ENCODE data around the gene ZNF618. TPM values are rescaled to one million over a fixed set of nuclear protein-coding genes. Genes with fewer than 3 reads are reported as not detected.

Gene ZNF618
- polyA plus RNA-seq, 1 of the 3 experiments (the other 2 are of a cell fraction): 6.2 TPM

- Histone ChIP-seq H3F3A (replicated peaks; ENCODE audit: insufficient read depth) (no peaks in the 10 kb centered on the region), H3K27me3 (ENCODE audit: insufficient read depth) (no peaks in the 10 kb centered on the region), H3K4me1 (ENCODE audit: control insufficient read depth in 1 of 2, insufficient read depth in 2 of 2, low read depth in 1 of 2, low read length in 1 of 2) (peaks cover 16 to 70% of the 10 kb centered on the region in 2 experiments; a peak in 3 of 4 replicates), H3K79me2 (ENCODE audit: insufficient read depth) (no peaks in the 10 kb centered on the region; the same call in 1 of the 2 replicates), H3K9me2 (no peaks in the 10 kb centered on the region), H3K4me2 (no peak overlapping the region), H3K27ac (ENCODE audit: low read depth in 2 of 2, low read length in 1 of 2) (no peak overlapping the region), H3K9ac (no peak overlapping the region), H3K36me3 (replicated peaks in 1 of 2; ENCODE audit: control insufficient read depth in 1 of 2, insufficient read depth in 2 of 2, low read length in 1 of 2) (peaks cover 0 to 2% of the 10 kb centered on the region in 2 experiments), H3K9me3 (no peaks in the 10 kb centered on the region), H3K4me3 (ENCODE audit: low read depth in 2 of 2, low read length in 1 of 2) (no peak overlapping the region), H4K20me1 (ENCODE audit: insufficient read depth) (peaks cover 34% of the 10 kb centered on the region), H2AFZ (ENCODE audit: low read depth) (no peak overlapping the region)
- 75% methylated on average over 4 of the region's 4 CpGs for WGBS (ENCODE audit: low lambda C conversion rate)
- no peak for DNase-seq
- ChIA-PET POLR2A (interaction anchor here (0.6 kb wide), 1 partner anchor 127 kb away, joined by 4 read pairs; no protein-coding TSS in a partner anchor), CTCF (interaction anchor here (0.5 to 1.5 kb wide), 5 partner anchors 14 to 440 kb away, joined by 3 to 6 read pairs (median 4); no protein-coding TSS in a partner anchor)
- TF ChIP-seq CHD2 (IDR thresholded peaks at IDR 0.05; ENCODE audit: low read length, partially characterized antibody) (no peak), MXI1 (IDR thresholded peaks at IDR 0.05; ENCODE audit: low read depth, low read length) (no peak), GATA2 (CRISPR knock-in tag; IDR thresholded peaks at IDR 0.05) (no peak), JUND (IDR thresholded peaks at IDR 0.05) (no peak), RXRA (IDR thresholded peaks at IDR 0.05; ENCODE audit: borderline replicate concordance, low read depth) (no peak), NFIC (IDR thresholded peaks at IDR 0.05; ENCODE audit: borderline replicate concordance) (no peak), SMC3 (IDR thresholded peaks at IDR 0.05; ENCODE audit: low read depth, low read length) (no peak), GABPA (IDR thresholded peaks at IDR 0.05; ENCODE audit: low read depth) (no peak), EP300 (IDR thresholded peaks at IDR 0.05; ENCODE audit: borderline replicate concordance in 1 of 2, low read depth in 1 of 2, low read length in 1 of 2) (no peak), RAD21 (IDR thresholded peaks at IDR 0.05; ENCODE audit: low read length) (no peak), FOXJ3 (CRISPR knock-in tag; IDR thresholded peaks at IDR 0.05) (no peak), TCF12 (IDR thresholded peaks at IDR 0.05) (no peak), YY1 (IDR thresholded peaks at IDR 0.05; ENCODE audit: low read depth) (no peak), TEAD4 (IDR thresholded peaks at IDR 0.05; ENCODE audit: borderline replicate concordance, insufficient read depth) (no peak)
- TF ChIP-seq, protein P1, sequence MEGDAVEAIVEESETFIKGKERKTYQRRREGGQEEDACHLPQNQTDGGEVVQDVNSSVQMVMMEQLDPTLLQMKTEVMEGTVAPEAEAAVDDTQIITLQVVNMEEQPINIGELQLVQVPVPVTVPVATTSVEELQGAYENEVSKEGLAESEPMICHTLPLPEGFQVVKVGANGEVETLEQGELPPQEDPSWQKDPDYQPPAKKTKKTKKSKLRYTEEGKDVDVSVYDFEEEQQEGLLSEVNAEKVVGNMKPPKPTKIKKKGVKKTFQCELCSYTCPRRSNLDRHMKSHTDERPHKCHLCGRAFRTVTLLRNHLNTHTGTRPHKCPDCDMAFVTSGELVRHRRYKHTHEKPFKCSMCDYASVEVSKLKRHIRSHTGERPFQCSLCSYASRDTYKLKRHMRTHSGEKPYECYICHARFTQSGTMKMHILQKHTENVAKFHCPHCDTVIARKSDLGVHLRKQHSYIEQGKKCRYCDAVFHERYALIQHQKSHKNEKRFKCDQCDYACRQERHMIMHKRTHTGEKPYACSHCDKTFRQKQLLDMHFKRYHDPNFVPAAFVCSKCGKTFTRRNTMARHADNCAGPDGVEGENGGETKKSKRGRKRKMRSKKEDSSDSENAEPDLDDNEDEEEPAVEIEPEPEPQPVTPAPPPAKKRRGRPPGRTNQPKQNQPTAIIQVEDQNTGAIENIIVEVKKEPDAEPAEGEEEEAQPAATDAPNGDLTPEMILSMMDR (IDR thresholded peaks at IDR 0.05): no peak
- TF ChIP-seq, protein P2, sequence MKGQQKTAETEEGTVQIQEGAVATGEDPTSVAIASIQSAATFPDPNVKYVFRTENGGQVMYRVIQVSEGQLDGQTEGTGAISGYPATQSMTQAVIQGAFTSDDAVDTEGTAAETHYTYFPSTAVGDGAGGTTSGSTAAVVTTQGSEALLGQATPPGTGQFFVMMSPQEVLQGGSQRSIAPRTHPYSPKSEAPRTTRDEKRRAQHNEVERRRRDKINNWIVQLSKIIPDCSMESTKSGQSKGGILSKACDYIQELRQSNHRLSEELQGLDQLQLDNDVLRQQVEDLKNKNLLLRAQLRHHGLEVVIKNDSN (IDR thresholded peaks at IDR 0.05; ENCODE audit: borderline replicate concordance, low read depth): no peak
Measured at GRCh38 chr9:113995401-113995800, 119.3 kb downstream of the ZNF618 start.

DNA sequence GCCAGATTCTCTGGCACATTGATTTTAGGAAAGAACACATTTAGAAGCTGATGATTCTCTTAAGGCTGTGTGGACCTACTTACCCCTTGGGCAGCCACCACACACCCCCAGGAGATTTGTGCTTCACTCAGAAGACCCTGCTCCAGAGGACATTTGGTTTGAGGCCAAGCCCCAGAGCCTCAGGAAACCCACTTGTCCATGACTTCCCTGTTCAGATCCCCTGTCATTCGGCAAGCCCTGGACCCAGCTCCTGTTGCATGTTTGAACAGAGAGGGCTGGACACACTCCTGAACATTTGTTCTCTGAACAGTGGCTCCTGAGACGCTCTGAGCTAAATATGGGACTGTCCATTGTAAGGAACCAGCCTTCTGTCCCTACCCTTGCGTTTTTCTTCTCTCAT, 119.9 kb downstream of the ZNF618 start:
- Histone ChIP-seq H3K9me3 (no peaks in the 10 kb centered on the region), H3K79me2 (ENCODE audit: insufficient read depth) (no peaks in the 10 kb centered on the region; the same call in 1 of the 2 replicates), H3K36me3 (replicated peaks in 1 of 2; ENCODE audit: control insufficient read depth in 1 of 2, insufficient read depth in 2 of 2, low read length in 1 of 2) (peaks cover 0 to 2% of the 10 kb centered on the region in 2 experiments), H3K9ac (no peak overlapping the region), H3K4me3 (ENCODE audit: low read depth in 2 of 2, low read length in 1 of 2) (no peak overlapping the region), H4K20me1 (ENCODE audit: insufficient read depth) (peaks cover 34% of the 10 kb centered on the region), H3K9me2 (no peaks in the 10 kb centered on the region), H2AFZ (ENCODE audit: low read depth) (no peak overlapping the region), H3F3A (replicated peaks; ENCODE audit: insufficient read depth) (no peaks in the 10 kb centered on the region), H3K4me1 (ENCODE audit: control insufficient read depth in 1 of 2, insufficient read depth in 2 of 2, low read depth in 1 of 2, low read length in 1 of 2) (peaks cover 16 to 64% of the 10 kb centered on the region in 2 experiments; a peak in 3 of 4 replicates), H3K27me3 (ENCODE audit: insufficient read depth) (no peaks in the 10 kb centered on the region), H3K4me2 (no peak overlapping the region), H3K27ac (ENCODE audit: low read depth in 2 of 2, low read length in 1 of 2) (no peak overlapping the region)
- CTCF ChIA-PET: interaction anchor here (0.5 to 2.0 kb wide), 8 partner anchors 17 to 441 kb away, joined by 3 to 7 read pairs (median 4); no protein-coding TSS in a partner anchor
- WGBS (ENCODE audit: low lambda C conversion rate): 91% methylated on average over 3 of the region's 3 CpGs
- DNase-seq: no peak
- POLR2A ChIA-PET: no interaction called here
- TF ChIP-seq ELF1 (IDR thresholded peaks at IDR 0.05) (no peak), MEF2A (IDR thresholded peaks at IDR 0.05; ENCODE audit: borderline replicate concordance, low read depth) (no peak), RCOR1 (IDR thresholded peaks at IDR 0.05; ENCODE audit: low read length) (no peak), CHD2 (IDR thresholded peaks at IDR 0.05; ENCODE audit: low read length, partially characterized antibody) (no peak), IRF3 (IDR thresholded peaks at IDR 0.05; ENCODE audit: low read depth, low read length) (no peak), NRF1 (IDR thresholded peaks at IDR 0.05; ENCODE audit: low read depth, low read length) (no peak), TAF1 (IDR thresholded peaks at IDR 0.05; ENCODE audit: borderline replicate concordance, low read depth, low read length) (no peak)
- TF ChIP-seq, protein P3, sequence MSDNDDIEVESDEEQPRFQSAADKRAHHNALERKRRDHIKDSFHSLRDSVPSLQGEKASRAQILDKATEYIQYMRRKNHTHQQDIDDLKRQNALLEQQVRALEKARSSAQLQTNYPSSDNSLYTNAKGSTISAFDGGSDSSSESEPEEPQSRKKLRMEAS (IDR thresholded peaks at IDR 0.05; ENCODE audit: low read depth): no peak
- TF ChIP-seq, protein P1 (IDR thresholded peaks at IDR 0.05): no peak
- TF ChIP-seq, protein P2 (IDR thresholded peaks at IDR 0.05; ENCODE audit: borderline replicate concordance, low read depth): no peak
